HCT116 (cell line): ENCODE measurements around the gene DOCK4. TPM values are rescaled to one million over a fixed set of nuclear protein-coding genes. Genes with fewer than 3 reads are reported as not detected.

Source experiments
- ATAC-seq: fragments of 200-7000 bp; cut with Tn5 transposase; 2 replicates; pipeline ENCODE4 v1.9.1; 2020; ENCODE audit warnings: mild to moderate bottlenecking, moderate library complexity
- BruUV-seq: library from RNA; stranded (reverse); fragments of 400-500 nt; replicated peaks from 2 replicates; lab custom pipeline; 2021; lab: Mats Ljungman, UMichigan
- CTCF ChIA-PET: fragments of 300-600 bp; sonication (Branson Sonifier 250); formaldehyde crosslinking; loops from one replicate; lab custom pipeline; 2021; ENCODE audit warnings: antibody characterized with exemption; lab: Charles Lee
- POLR2A ChIA-PET: fragments of 300-600, 350-600 bp; sonication (Branson Sonifier 250); formaldehyde crosslinking; loops from one replicate; lab custom pipeline; 2021; ENCODE audit warnings: antibody characterized with exemption; lab: Charles Lee
- RAD21 ChIA-PET, 2 experiments: fragments of 300-600 bp; sonication (Branson Sonifier 250); formaldehyde crosslinking; loops; one replicate each; lab custom pipeline; 2023; ENCODE audit warnings: low total read pairs in 2 of 2; ENCODE audit not compliant: uncharacterized antibody in 2 of 2, unreplicated experiment in 2 of 2, low non-redundant PET in 1 of 2; lab: Charles Lee
- DNase-seq: peaks from one replicate; pipeline ENCODE4 v3.0.0-alpha.2; 2010; ENCODE audit warnings: low read depth, low spot score
- H2AFZ ChIP-seq: fragments of 200-600 bp; shearing (Covaris generic), sonication (generic); 2 replicates; pipeline ENCODE4 v1.6.1; 2017; ENCODE audit warnings: low read depth, mixed run types, mixed read lengths, antibody characterized with exemption, low read length; ENCODE audit not compliant: poor library complexity, severe bottlenecking
- H3K27ac ChIP-seq: 2 replicates; pipeline ENCODE4 v1.5.1; 2012; ENCODE audit warnings: low read depth, low read length
- H3K27me3 ChIP-seq: fragments of 200-600 bp; sonication (generic); 2 replicates; pipeline ENCODE4 v1.6.1; 2016; ENCODE audit warnings: mixed run types, low read length, mixed read lengths; ENCODE audit not compliant: insufficient read depth
- H3K36me3 ChIP-seq, 2 experiments: fragments of 200-500 bp in 1 of 2; fragments of 200-600 bp in 1 of 2; sonication (Bioruptor generic) in 1 of 2; sonication (generic) in 1 of 2; 2 replicates each; pipeline versions ENCODE4 v1.5.1 to v1.6.1; 2014 to 2016; ENCODE audit warnings: low read length in 2 of 2, inconsistent platforms in 1 of 2, mixed read lengths in 1 of 2, mixed run types in 1 of 2; ENCODE audit not compliant: insufficient read depth in 2 of 2, control insufficient read depth in 1 of 2
- H3K4me1 ChIP-seq, 2 experiments: fragments of 200-600 bp in 1 of 2; sonication (generic) in 1 of 2; 2 replicates each; pipeline versions ENCODE4 v1.5.1 to v1.6.1; 2012 to 2017; ENCODE audit warnings: low read length in 2 of 2, inconsistent platforms in 1 of 2, mild to moderate bottlenecking in 1 of 2, mixed read lengths in 1 of 2, mixed run types in 1 of 2, moderate library complexity in 1 of 2; ENCODE audit not compliant: insufficient read depth in 2 of 2, control insufficient read depth in 1 of 2
- H3K4me2 ChIP-seq: fragments of 200-600 bp; sonication (generic); 2 replicates; pipeline ENCODE4 v1.6.1; 2017; ENCODE audit warnings: mixed run types, low read length, mixed read lengths
- H3K4me3 ChIP-seq, 2 experiments: fragments of 200-600 bp in 1 of 2; sonication (generic) in 1 of 2; replicated peaks in 1 of 2; 2 replicates each; pipeline ENCODE4 v1.5.1; 2011 to 2016; ENCODE audit warnings: low read length in 2 of 2, control low read depth in 1 of 2, low read depth in 1 of 2, mild to moderate bottlenecking in 1 of 2, mixed read lengths in 1 of 2, mixed run types in 1 of 2
- H3K79me2 ChIP-seq: fragments of 200-600 bp; sonication (generic); 2 replicates; pipeline ENCODE4 v1.6.1; 2017; ENCODE audit warnings: mild to moderate bottlenecking, mixed run types, low read length, moderate library complexity, mixed read lengths; ENCODE audit not compliant: insufficient read depth
- H3K9ac ChIP-seq: fragments of 200-600 bp; sonication (generic); 2 replicates; pipeline ENCODE4 v1.6.1; 2016; ENCODE audit warnings: low read length, mixed read lengths
- H3K9me2 ChIP-seq: fragments of 200-600 bp; sonication (generic), shearing (Covaris generic); 2 replicates; pipeline ENCODE4 v1.6.1; 2017; ENCODE audit warnings: mixed run types, mild to moderate bottlenecking, moderate library complexity; ENCODE audit not compliant: insufficient read depth
- H3K9me3 ChIP-seq, 2 experiments: fragments of 200-500 bp in 1 of 2; fragments of 200-600 bp in 1 of 2; sonication (Bioruptor generic) in 1 of 2; sonication (generic) in 1 of 2; 2 replicates each; pipeline ENCODE4 v1.6.1; 2014 to 2017; ENCODE audit warnings: low read length in 2 of 2, mixed read lengths in 2 of 2, inconsistent platforms in 1 of 2, low read depth in 1 of 2, mild to moderate bottlenecking in 1 of 2, mixed run types in 1 of 2, moderate library complexity in 1 of 2; ENCODE audit not compliant: control insufficient read depth in 1 of 2, insufficient read depth in 1 of 2
- H4K20me1 ChIP-seq: fragments of 200-600 bp; sonication (generic), shearing (Covaris generic); 2 replicates; pipeline ENCODE4 v1.6.1; 2017; ENCODE audit warnings: mixed run types, mild to moderate bottlenecking, moderate library complexity; ENCODE audit not compliant: insufficient read depth
- CEBPB ChIP-seq: IDR thresholded peaks from 2 replicates; pipeline ENCODE4 v1.6.1; 2012; ENCODE audit warnings: low read depth
- EGR1 ChIP-seq: IDR thresholded peaks from 2 replicates; pipeline ENCODE4 v1.6.1; 2012; ENCODE audit warnings: low read depth
- ELF1 ChIP-seq: IDR thresholded peaks from 2 replicates; pipeline ENCODE4 v1.6.1; 2012; ENCODE audit warnings: low read depth, borderline replicate concordance
- EZH2 ChIP-seq: fragments of 200-600 bp; sonication (generic); IDR thresholded peaks from 2 replicates; pipeline ENCODE4 v1.6.1; 2017; ENCODE audit warnings: antibody characterized with exemption, mixed run types
- POLR2A ChIP-seq: IDR thresholded peaks from 2 replicates; pipeline ENCODE4 v1.7.0; 2011; ENCODE audit warnings: borderline replicate concordance; ENCODE audit not compliant: insufficient read depth, insufficient read length; ENCODE audit errors: extremely low read depth
- RAD21 ChIP-seq: IDR thresholded peaks from 2 replicates; pipeline ENCODE4 v1.6.1; 2012; ENCODE audit warnings: low read depth, mild to moderate bottlenecking
- SRF ChIP-seq: IDR thresholded peaks from 2 replicates; pipeline ENCODE4 v1.6.1; 2012; ENCODE audit warnings: low read depth
- TCF7L2 ChIP-seq: IDR thresholded peaks from 2 replicates; pipeline ENCODE4 v1.7.0; 2011; ENCODE audit warnings: borderline replicate concordance, inconsistent platforms; ENCODE audit not compliant: insufficient read depth, insufficient read length; ENCODE audit errors: extremely low read depth
- ZFX ChIP-seq: fragments of 450-650 bp; IDR thresholded peaks from 2 replicates; pipeline ENCODE4 v1.6.1; 2017
- intact Hi-C: fragments of 100-400 bp; cut with micrococcal nuclease; formaldehyde crosslinking; loops from 2 replicates; pipeline ENCODE4 v1.10.0; 2022
- total RNA-seq: library from RNA; stranded (reverse); gene quantifications from one replicate; pipeline ENCODE4 v1.2.1, GENCODE V29; 2021; ENCODE audit not compliant: unreplicated experiment
- TF ChIP-seq, protein P1 (sequence below): IDR thresholded peaks from 2 replicates; pipeline ENCODE4 v1.6.1; 2012; ENCODE audit warnings: low read depth
- TF ChIP-seq, protein P2 (sequence below): IDR thresholded peaks from 2 replicates; pipeline ENCODE4 v1.6.1; 2012

Gene DOCK4
- total RNA-seq, 1 experiment from 2014 or later, result 2.2 TPM

DNA sequence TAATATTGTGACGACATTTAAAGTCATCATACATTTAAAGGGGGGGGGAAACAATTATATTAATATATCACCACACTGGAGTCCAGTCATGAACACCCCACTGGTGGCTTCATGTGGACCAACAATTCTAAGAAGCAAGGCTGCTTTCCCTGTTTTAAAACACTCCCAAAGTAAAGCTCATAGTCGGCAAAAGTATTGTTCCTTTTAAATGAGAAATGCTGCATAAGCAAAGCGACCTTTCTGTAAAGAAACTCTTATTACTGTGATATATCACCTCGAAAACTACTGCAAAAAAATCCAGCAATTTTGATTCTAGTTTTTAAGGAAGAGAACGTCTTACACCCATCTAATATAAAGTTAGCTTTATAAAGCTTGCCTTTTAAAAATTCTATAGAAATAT lies 112.8 kb downstream of the DOCK4 start:
- no peak overlapping the region for H3K4me2 ChIP-seq
- TF ChIP-seq CEBPB, result no peak
- H3K27me3 ChIP-seq, result no peaks in the 10 kb centered on the region
- POLR2A ChIA-PET, result no interaction called here
- no peaks in the 10 kb centered on the region for H3K4me1 ChIP-seq
- ATAC-seq (no peak), DNase-seq (no peak)
- no peaks in the 10 kb centered on the region for H3K9me3 ChIP-seq
- H3K4me3 ChIP-seq, result no peak overlapping the region
- BruUV-seq, result no TSS peak
- intact Hi-C loops, result no loop called here
- H3K27ac ChIP-seq, result no peak overlapping the region
- H3K79me2 ChIP-seq, result no peaks in the 10 kb centered on the region
- no peaks in the 10 kb centered on the region for H3K9me2 ChIP-seq
- no peak overlapping the region for H3K9ac ChIP-seq
- H3K36me3 ChIP-seq, result no peaks in the 10 kb centered on the region
- H2AFZ ChIP-seq, result no peak overlapping the region
- H4K20me1 ChIP-seq, result no peaks in the 10 kb centered on the region
- CTCF ChIA-PET, result no interaction called here
- RAD21 ChIA-PET, result no interaction called here

DNA sequence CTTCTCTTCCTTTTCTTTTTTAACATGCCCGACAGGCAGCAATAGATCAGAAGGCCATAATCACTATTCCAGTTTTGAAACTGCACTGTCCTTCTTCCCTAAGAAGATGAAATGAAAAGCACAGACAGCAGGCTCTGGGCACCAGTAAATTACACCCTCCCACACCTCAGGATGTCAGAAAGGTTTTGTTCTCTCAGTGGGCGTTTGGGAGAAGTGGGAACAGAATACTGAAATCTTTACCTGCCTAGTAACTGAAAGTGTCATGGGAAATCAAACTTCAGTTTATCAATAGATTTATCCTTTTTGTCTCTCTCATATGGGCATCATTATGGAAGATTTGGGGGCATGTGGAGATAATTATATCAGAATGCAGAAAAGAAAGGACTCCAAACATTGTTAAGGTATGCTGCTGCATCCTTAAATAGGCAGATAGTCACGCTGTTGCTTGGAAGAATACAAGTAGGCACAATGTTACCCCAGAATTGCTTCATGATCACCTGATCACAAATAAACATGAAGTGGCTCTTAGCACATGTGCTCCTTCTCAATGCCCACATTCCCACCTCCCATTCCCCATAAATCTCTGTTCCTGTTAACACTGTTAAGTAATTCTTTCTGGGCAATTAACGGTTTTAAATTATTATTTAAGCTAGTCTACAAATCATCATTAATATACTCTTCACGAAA lies 113.3 kb downstream of the DOCK4 start:
- H4K20me1 ChIP-seq, result no peaks in the 10 kb centered on the region
- RAD21 ChIA-PET, result no interaction called here

DNA sequence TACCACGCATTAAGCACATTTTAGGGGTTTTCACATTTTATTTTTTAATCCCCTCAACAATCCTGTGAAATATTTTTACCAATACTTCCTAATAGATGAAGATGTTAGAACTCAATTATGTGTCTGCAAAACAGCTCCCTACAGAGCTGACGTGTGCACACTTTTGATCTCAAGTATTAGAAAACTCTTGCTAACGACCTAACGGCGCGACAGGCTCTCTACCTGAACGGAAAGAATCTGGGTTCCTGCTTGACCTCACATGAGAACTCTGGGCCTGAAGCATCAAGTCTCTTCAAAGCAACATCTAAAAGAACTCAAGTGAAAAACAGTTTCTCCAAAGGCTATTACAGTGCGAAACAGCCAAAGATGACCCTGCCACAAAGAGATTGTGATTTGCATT lies 113.9 kb downstream of the DOCK4 start:
- CTCF ChIA-PET, result no interaction called here
- no peaks in the 10 kb centered on the region for H3K27me3 ChIP-seq
- H2AFZ ChIP-seq, result no peak overlapping the region
- no peak overlapping the region for H3K9ac ChIP-seq
- RAD21 ChIA-PET, result no interaction called here
- no peak overlapping the region for H3K4me3 ChIP-seq
- H3K27ac ChIP-seq, result no peak overlapping the region
- no peaks in the 10 kb centered on the region for H3K4me1 ChIP-seq
- H3K9me2 ChIP-seq, result no peaks in the 10 kb centered on the region
- intact Hi-C loops, result no loop called here
- ATAC-seq (no peak), DNase-seq (no peak)
- no peaks in the 10 kb centered on the region for H4K20me1 ChIP-seq
- H3K4me2 ChIP-seq, result no peak overlapping the region
- no TSS peak for BruUV-seq
- no peaks in the 10 kb centered on the region for H3K9me3 ChIP-seq
- no peaks in the 10 kb centered on the region for H3K36me3 ChIP-seq
- POLR2A ChIA-PET, result no interaction called here
- H3K79me2 ChIP-seq, result no peaks in the 10 kb centered on the region
- TF ChIP-seq SRF (no peak), TCF7L2 (no peak), ZFX (no peak), ELF1 (no peak), RAD21 (no peak), EGR1 (no peak), EZH2 (no peak), POLR2A (no peak)
- TF ChIP-seq, protein P1, sequence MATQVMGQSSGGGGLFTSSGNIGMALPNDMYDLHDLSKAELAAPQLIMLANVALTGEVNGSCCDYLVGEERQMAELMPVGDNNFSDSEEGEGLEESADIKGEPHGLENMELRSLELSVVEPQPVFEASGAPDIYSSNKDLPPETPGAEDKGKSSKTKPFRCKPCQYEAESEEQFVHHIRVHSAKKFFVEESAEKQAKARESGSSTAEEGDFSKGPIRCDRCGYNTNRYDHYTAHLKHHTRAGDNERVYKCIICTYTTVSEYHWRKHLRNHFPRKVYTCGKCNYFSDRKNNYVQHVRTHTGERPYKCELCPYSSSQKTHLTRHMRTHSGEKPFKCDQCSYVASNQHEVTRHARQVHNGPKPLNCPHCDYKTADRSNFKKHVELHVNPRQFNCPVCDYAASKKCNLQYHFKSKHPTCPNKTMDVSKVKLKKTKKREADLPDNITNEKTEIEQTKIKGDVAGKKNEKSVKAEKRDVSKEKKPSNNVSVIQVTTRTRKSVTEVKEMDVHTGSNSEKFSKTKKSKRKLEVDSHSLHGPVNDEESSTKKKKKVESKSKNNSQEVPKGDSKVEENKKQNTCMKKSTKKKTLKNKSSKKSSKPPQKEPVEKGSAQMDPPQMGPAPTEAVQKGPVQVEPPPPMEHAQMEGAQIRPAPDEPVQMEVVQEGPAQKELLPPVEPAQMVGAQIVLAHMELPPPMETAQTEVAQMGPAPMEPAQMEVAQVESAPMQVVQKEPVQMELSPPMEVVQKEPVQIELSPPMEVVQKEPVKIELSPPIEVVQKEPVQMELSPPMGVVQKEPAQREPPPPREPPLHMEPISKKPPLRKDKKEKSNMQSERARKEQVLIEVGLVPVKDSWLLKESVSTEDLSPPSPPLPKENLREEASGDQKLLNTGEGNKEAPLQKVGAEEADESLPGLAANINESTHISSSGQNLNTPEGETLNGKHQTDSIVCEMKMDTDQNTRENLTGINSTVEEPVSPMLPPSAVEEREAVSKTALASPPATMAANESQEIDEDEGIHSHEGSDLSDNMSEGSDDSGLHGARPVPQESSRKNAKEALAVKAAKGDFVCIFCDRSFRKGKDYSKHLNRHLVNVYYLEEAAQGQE, result no peak
- TF ChIP-seq, protein P2, sequence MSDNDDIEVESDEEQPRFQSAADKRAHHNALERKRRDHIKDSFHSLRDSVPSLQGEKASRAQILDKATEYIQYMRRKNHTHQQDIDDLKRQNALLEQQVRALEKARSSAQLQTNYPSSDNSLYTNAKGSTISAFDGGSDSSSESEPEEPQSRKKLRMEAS, result no peak

More for the DNA sequence above, 113.3 kb downstream of the DOCK4 start:
- no peaks in the 10 kb centered on the region for H3K9me2 ChIP-seq
- POLR2A ChIA-PET, result no interaction called here
- no peak overlapping the region for H2AFZ ChIP-seq
- H3K4me1 ChIP-seq, result no peaks in the 10 kb centered on the region
- no peak for TF ChIP-seq CEBPB
- H3K27me3 ChIP-seq, result no peaks in the 10 kb centered on the region
- intact Hi-C loops, result no loop called here
- no peaks in the 10 kb centered on the region for H3K79me2 ChIP-seq
- DNase-seq, result no peak
- no peak overlapping the region for H3K27ac ChIP-seq
- CTCF ChIA-PET, result no interaction called here
- H3K36me3 ChIP-seq, result no peaks in the 10 kb centered on the region
- no TSS peak for BruUV-seq
- no peak for ATAC-seq
- no peaks in the 10 kb centered on the region for H3K9me3 ChIP-seq
- H3K4me3 ChIP-seq, result no peak overlapping the region
- H3K4me2 ChIP-seq, result no peak overlapping the region
- H3K9ac ChIP-seq, result no peak overlapping the region
